AG10803 (cell line): Measurements from ENCODE around the gene SHISAL1.

Source experiments
- DNase-seq: peaks from one replicate; pipeline ENCODE4 v3.0.0; 2010; ENCODE audit warnings: low read depth
- H3K4me3 ChIP-seq: 2 replicates; pipeline ENCODE4 v1.5.1; 2011; ENCODE audit warnings: mild to moderate bottlenecking, low read length, control low read depth
- CTCF ChIP-seq: conservative IDR thresholded peaks from 2 replicates; pipeline ENCODE4 v1.5.1; 2011; ENCODE audit warnings: mild to moderate bottlenecking, low read length, control low read depth, inconsistent platforms

The SHISAL1 gene

GRCh38 chr22:44267856-44268255 lies 44.9 kb downstream of the SHISAL1 start:
- no peak overlapping the region for H3K4me3 ChIP-seq
- TF ChIP-seq CTCF: no peak
- DNase-seq: no peak

- no peak overlapping the region for H3K4me3 ChIP-seq
- DNase-seq: no peak
- no peak for TF ChIP-seq CTCF
These were observed 45.7 kb downstream of the SHISAL1 start for GRCh38 chr22:44266796-44267760.

DNA sequence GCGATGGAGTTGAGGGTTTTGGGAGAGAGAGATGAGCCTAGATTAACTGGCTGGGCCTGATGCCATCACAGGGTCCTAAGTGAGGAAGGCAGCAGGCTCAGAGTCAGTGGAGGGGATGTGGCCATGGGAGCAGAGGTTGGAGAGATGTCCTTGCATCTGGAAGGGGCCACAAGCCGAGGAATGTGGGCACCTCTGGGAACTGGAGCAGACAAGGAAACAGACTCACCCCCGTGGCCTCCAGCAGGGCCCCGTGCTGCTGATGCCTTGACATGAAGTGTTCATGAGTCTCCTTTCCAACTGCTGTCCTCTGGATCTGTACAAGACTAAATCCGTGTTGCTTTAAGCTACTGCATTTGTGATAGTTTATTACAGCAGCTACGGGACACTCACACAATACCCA lies 49.2 kb downstream of the SHISAL1 start:
- no peak for TF ChIP-seq CTCF
- H3K4me3 ChIP-seq: no peak overlapping the region
- DNase-seq: no peak

- DNase-seq: no peak
- no peak for TF ChIP-seq CTCF
- no peak overlapping the region for H3K4me3 ChIP-seq
These were observed 50.7 kb downstream of the SHISAL1 start for GRCh38 chr22:44261861-44262595.

DNA sequence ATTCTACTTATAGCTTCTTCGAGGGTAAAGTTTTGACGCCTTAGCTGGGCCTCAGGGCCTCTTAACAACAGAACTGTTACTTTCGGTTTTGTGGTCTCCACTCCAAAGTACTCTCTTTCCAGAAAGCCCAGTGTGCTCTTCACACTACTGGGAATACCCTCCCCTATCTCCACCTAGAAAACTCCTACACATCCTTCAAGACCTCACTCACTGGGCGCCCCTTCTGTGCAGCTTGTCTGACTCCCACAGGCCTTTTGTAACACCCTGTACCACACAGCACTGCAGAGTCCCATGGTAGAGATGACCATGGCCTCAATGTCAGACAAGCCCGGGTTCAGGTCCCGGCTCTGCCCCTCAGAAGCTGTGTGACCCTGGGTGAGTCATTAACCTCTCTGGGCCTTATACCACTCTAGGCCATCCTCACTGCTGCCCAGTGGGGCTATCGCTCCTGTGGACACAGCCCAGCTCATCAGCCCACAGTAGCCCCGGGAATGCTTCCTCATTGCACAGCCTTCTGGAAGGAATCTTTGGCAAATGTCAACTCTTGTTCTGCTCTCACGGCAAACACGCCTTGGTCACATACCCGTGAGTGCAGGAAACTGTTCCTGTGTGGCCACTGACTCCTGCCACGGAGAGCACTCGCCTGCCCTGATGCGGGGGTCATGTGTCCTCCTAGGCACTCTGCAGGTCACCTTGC lies 51.4 kb downstream of the SHISAL1 start:
- DNase-seq: no peak
- no peak overlapping the region for H3K4me3 ChIP-seq
- TF ChIP-seq CTCF: no peak

- no peak for TF ChIP-seq CTCF
- H3K4me3 ChIP-seq: no peak overlapping the region
- no peak for DNase-seq
These were observed 52.3 kb downstream of the SHISAL1 start for GRCh38 chr22:44260216-44261035.
